HepG2 (cell line): ENCODE measurements around the gene TBC1D20. TPM values are rescaled to one million over a fixed set of nuclear protein-coding genes. Genes with fewer than 3 reads are reported as not detected.

ENCODE experiments used
- GABPB1 ChIP-seq: IDR thresholded peaks from 2 replicates; pipeline ENCODE4 v1.6.1; 2016; ENCODE audit warnings: mild to moderate bottlenecking, missing genetic modification reagents, moderate library complexity, missing compliant biosample characterization
- HNF4A ChIP-seq: sonication (generic); formaldehyde crosslinking; IDR thresholded peaks from 2 replicates; pipeline ENCODE4 v1.4.0; 2020; ENCODE audit warnings: missing genetic modification reagents
- HNF4G ChIP-seq, 2 experiments: sonication (generic) in 1 of 2; formaldehyde crosslinking in 1 of 2; IDR thresholded peaks; 2 replicates each; pipeline versions ENCODE4 v1.4.0 to v1.6.1; 2011 to 2020; ENCODE audit warnings: borderline replicate concordance in 2 of 2, low read depth in 2 of 2, mild to moderate bottlenecking in 2 of 2, low read length in 1 of 2, missing genetic modification reagents in 1 of 2, moderate library complexity in 1 of 2
- MIXL1 ChIP-seq: IDR thresholded peaks from 2 replicates; pipeline ENCODE4 v1.6.1; 2016
- RXRA ChIP-seq: sonication (generic); formaldehyde crosslinking; IDR thresholded peaks from 2 replicates; pipeline ENCODE4 v1.5.1; 2020; ENCODE audit warnings: missing genetic modification reagents
- RXRB ChIP-seq: IDR thresholded peaks from 2 replicates; pipeline ENCODE4 v1.6.1; 2016; ENCODE audit warnings: borderline replicate concordance, missing genetic modification reagents, missing compliant biosample characterization
- ZBTB7B ChIP-seq: sonication (generic); formaldehyde crosslinking; IDR thresholded peaks from 2 replicates; pipeline ENCODE4 v1.4.0; 2020; ENCODE audit warnings: missing genetic modification reagents
- ZMYM3 ChIP-seq: sonication (generic); formaldehyde crosslinking; IDR thresholded peaks from 2 replicates; pipeline ENCODE4 v1.5.1; 2020; ENCODE audit warnings: mild to moderate bottlenecking, missing genetic modification reagents
- ZNF652 ChIP-seq: IDR thresholded peaks from 2 replicates; pipeline ENCODE4 v1.6.1; 2016; ENCODE audit warnings: low read depth, borderline replicate concordance
- ZNF883 ChIP-seq: sonication (generic); formaldehyde crosslinking; IDR thresholded peaks from 2 replicates; pipeline ENCODE4 v1.5.1; 2020; ENCODE audit warnings: mild to moderate bottlenecking, missing genetic modification reagents; ENCODE audit errors: not compliant biosample characterization
- polyA plus RNA-seq, 8 experiments: library from polyadenylated mRNA; depleted of rRNA in 3 of 8; stranded (reverse) in 7 of 8; unstranded in 1 of 8; fragments of >200 nt; fragmentation: Illumina TruSeq in 4 of 8; extraction: Trizol in 4 of 8; gene quantifications; 2 replicates each; pipeline versions ENCODE4 v1.2.1 to v1.2.3, GENCODE V29; 2011 to 2016; ENCODE audit warnings: low read depth in 4 of 8, missing spikeins in 1 of 8, mixed read lengths in 1 of 8; ENCODE audit not compliant: insufficient read depth in 1 of 8
- total RNA-seq, 5 experiments: library from RNA; depleted of rRNA; stranded (reverse); fragments of >200 nt; fragmentation: Illumina TruSeq; extraction: Trizol; gene quantifications; 2 replicates each; pipeline ENCODE4 v1.2.3, GENCODE V29; 2016; ENCODE audit warnings: low read depth in 1 of 5
- TF ChIP-seq, protein P1 (sequence below): sonication (generic); formaldehyde crosslinking; conservative IDR thresholded peaks from 2 replicates; pipeline ENCODE4 v1.4.0; 2020; ENCODE audit warnings: mild to moderate bottlenecking, missing genetic modification reagents, moderate library complexity
- TF ChIP-seq, protein P2 (sequence below): sonication (generic); formaldehyde crosslinking; IDR thresholded peaks from 2 replicates; pipeline ENCODE4 v1.5.0; 2020; ENCODE audit warnings: mild to moderate bottlenecking, missing genetic modification reagents, moderate library complexity
- TF ChIP-seq, protein P3 (sequence below): sonication (generic); formaldehyde crosslinking; IDR thresholded peaks from 2 replicates; pipeline ENCODE4 v1.8.0; 2022; ENCODE audit warnings: missing genetic modification reagents, mild to moderate bottlenecking, borderline replicate concordance
- TF ChIP-seq, protein P4 (sequence below): sonication (generic); formaldehyde crosslinking; IDR thresholded peaks from 2 replicates; pipeline ENCODE4 v1.5.1; 2020; ENCODE audit warnings: mild to moderate bottlenecking, missing genetic modification reagents, moderate library complexity
- TF ChIP-seq, protein P5 (sequence below): sonication (generic); formaldehyde crosslinking; IDR thresholded peaks from 2 replicates; pipeline ENCODE4 v1.8.0; 2022; ENCODE audit warnings: mild to moderate bottlenecking, missing genetic modification reagents; ENCODE audit not compliant: insufficient replicate concordance
- TF ChIP-seq, protein P6 (sequence below): IDR thresholded peaks from 2 replicates; pipeline ENCODE4 v1.6.1; 2016; ENCODE audit warnings: missing genetic modification reagents, missing compliant biosample characterization

TBC1D20 gene
- total and polyA plus RNA-seq, 2 of the 13 experiments (the other 11 are each of a cell fraction or from before 2014, with no cell fraction given) = 36.6 to 47.1 TPM

DNA sequence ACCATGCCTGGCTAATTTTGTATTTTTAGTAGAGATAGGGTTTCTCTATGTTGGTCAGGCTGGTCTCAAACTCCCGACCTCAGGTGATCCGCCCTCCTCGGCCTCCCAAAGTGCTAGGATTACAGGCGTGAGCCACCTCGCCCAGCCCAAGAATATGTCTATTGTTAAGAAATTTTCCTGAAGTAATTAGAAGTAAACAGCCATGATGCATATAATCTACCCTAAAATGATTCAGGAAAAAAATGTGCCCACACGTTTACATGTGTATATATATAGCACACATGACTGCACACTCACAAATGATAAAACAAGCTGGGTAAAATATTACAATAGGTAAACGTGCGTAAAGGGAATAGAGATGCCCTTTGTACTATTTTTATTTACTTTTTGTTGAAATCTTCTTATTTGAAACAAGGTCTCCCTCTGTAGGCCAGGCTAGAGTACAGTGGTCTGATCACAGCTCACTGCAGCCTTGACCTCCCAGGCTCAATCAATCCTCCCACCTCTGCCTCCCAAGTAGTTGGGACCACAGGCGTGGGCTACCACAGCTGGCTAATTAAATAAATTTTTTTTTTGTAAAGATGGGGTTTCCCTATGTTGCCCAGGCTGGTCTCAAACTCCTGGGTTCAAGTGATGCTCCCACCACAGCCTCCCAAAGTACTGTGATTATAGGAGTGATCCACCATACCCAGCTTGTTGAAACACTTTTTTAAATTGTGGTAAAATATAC is 48.2 kb upstream of the TBC1D20 start (continued):
- TF ChIP-seq, protein P1, sequence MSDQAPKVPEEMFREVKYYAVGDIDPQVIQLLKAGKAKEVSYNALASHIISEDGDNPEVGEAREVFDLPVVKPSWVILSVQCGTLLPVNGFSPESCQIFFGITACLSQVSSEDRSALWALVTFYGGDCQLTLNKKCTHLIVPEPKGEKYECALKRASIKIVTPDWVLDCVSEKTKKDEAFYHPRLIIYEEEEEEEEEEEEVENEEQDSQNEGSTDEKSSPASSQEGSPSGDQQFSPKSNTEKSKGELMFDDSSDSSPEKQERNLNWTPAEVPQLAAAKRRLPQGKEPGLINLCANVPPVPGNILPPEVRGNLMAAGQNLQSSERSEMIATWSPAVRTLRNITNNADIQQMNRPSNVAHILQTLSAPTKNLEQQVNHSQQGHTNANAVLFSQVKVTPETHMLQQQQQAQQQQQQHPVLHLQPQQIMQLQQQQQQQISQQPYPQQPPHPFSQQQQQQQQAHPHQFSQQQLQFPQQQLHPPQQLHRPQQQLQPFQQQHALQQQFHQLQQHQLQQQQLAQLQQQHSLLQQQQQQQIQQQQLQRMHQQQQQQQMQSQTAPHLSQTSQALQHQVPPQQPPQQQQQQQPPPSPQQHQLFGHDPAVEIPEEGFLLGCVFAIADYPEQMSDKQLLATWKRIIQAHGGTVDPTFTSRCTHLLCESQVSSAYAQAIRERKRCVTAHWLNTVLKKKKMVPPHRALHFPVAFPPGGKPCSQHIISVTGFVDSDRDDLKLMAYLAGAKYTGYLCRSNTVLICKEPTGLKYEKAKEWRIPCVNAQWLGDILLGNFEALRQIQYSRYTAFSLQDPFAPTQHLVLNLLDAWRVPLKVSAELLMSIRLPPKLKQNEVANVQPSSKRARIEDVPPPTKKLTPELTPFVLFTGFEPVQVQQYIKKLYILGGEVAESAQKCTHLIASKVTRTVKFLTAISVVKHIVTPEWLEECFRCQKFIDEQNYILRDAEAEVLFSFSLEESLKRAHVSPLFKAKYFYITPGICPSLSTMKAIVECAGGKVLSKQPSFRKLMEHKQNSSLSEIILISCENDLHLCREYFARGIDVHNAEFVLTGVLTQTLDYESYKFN (CRISPR knock-in tag) = peak; percentile 95
- peak; percentile 94 for TF ChIP-seq ZBTB7B (CRISPR knock-in tag)
- TF ChIP-seq ZMYM3 = peak; percentile 92
- TF ChIP-seq GABPB1 = peak; percentile 44
- peak; percentile 34; the same call in 1 of the 2 replicates for TF ChIP-seq ZNF652 (CRISPR knock-in tag)
- TF ChIP-seq RXRB (CRISPR knock-in tag) = peak; percentile 82
- TF ChIP-seq, protein P2, sequence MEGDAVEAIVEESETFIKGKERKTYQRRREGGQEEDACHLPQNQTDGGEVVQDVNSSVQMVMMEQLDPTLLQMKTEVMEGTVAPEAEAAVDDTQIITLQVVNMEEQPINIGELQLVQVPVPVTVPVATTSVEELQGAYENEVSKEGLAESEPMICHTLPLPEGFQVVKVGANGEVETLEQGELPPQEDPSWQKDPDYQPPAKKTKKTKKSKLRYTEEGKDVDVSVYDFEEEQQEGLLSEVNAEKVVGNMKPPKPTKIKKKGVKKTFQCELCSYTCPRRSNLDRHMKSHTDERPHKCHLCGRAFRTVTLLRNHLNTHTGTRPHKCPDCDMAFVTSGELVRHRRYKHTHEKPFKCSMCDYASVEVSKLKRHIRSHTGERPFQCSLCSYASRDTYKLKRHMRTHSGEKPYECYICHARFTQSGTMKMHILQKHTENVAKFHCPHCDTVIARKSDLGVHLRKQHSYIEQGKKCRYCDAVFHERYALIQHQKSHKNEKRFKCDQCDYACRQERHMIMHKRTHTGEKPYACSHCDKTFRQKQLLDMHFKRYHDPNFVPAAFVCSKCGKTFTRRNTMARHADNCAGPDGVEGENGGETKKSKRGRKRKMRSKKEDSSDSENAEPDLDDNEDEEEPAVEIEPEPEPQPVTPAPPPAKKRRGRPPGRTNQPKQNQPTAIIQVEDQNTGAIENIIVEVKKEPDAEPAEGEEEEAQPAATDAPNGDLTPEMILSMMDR = peak; percentile 80
- peak; percentile 96 for TF ChIP-seq HNF4A (CRISPR knock-in tag)
- TF ChIP-seq, protein P3, sequence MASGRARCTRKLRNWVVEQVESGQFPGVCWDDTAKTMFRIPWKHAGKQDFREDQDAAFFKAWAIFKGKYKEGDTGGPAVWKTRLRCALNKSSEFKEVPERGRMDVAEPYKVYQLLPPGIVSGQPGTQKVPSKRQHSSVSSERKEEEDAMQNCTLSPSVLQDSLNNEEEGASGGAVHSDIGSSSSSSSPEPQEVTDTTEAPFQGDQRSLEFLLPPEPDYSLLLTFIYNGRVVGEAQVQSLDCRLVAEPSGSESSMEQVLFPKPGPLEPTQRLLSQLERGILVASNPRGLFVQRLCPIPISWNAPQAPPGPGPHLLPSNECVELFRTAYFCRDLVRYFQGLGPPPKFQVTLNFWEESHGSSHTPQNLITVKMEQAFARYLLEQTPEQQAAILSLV (CRISPR knock-in tag) = peak; percentile 20; the same call in 1 of the 2 replicates
- peak; percentile 30 for TF ChIP-seq ZNF883 (CRISPR knock-in tag)
- TF ChIP-seq, protein P4, sequence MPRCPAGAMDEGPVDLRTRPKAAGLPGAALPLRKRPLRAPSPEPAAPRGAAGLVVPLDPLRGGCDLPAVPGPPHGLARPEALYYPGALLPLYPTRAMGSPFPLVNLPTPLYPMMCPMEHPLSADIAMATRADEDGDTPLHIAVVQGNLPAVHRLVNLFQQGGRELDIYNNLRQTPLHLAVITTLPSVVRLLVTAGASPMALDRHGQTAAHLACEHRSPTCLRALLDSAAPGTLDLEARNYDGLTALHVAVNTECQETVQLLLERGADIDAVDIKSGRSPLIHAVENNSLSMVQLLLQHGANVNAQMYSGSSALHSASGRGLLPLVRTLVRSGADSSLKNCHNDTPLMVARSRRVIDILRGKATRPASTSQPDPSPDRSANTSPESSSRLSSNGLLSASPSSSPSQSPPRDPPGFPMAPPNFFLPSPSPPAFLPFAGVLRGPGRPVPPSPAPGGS = peak; percentile 55; the same call in 1 of the 2 replicates
- TF ChIP-seq, protein P5, sequence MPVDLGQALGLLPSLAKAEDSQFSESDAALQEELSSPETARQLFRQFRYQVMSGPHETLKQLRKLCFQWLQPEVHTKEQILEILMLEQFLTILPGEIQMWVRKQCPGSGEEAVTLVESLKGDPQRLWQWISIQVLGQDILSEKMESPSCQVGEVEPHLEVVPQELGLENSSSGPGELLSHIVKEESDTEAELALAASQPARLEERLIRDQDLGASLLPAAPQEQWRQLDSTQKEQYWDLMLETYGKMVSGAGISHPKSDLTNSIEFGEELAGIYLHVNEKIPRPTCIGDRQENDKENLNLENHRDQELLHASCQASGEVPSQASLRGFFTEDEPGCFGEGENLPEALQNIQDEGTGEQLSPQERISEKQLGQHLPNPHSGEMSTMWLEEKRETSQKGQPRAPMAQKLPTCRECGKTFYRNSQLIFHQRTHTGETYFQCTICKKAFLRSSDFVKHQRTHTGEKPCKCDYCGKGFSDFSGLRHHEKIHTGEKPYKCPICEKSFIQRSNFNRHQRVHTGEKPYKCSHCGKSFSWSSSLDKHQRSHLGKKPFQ (CRISPR knock-in tag) = peak; percentile 73
- peak; percentile 80; the same call in 1 of the 2 replicates for TF ChIP-seq RXRA (CRISPR knock-in tag)
- TF ChIP-seq, protein P6, sequence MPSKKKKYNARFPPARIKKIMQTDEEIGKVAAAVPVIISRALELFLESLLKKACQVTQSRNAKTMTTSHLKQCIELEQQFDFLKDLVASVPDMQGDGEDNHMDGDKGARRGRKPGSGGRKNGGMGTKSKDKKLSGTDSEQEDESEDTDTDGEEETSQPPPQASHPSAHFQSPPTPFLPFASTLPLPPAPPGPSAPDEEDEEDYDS (CRISPR knock-in tag) = 0 out of 2 replicates have a peak, but pooled peaks have one; percentile 14
- TF ChIP-seq MIXL1 = peak; percentile 94
- TF ChIP-seq HNF4G (IDR thresholded peaks at IDR 0.05; ENCODE audit: borderline replicate concordance, low read depth, low read length) = peak; percentile 98
- TF ChIP-seq HNF4G (CRISPR knock-in tag; IDR thresholded peaks at IDR 0.05; ENCODE audit: borderline replicate concordance, low read depth) = peak; percentile 81; the same call in 1 of the 2 replicates
